Liver (tissue), 9 donors: ENCODE data around the gene RPS6KA1. TPM values are rescaled to one million over a fixed set of nuclear protein-coding genes. Genes with fewer than 3 reads are reported as not detected.
"Not testable (repeated sequence)": the region's sequence is repeated elsewhere in the genome, so short reads cannot be mapped to it uniquely, and the experiment has no call there.

Source experiments
- DNase-seq: peaks from one replicate; pipeline ENCODE4 v3.0.0-alpha.2; 2017; ENCODE audit warnings: low spot score
- H3K27ac ChIP-seq, 2 donors: one replicate each; pipeline ENCODE4 v1.7.0; 2013; ENCODE audit warnings: inconsistent platforms in 2 of 2, low read length in 2 of 2, control low read depth in 1 of 2, low read depth in 1 of 2, mild to moderate bottlenecking in 1 of 2
- H3K27me3 ChIP-seq, 4 donors: one replicate each; pipeline versions ENCODE4 v1.6.1 to v1.7.0; 2013; ENCODE audit warnings: low read length in 3 of 4, inconsistent platforms in 1 of 4, mild to moderate bottlenecking in 1 of 4, moderate library complexity in 1 of 4; ENCODE audit not compliant: control insufficient read depth in 4 of 4, insufficient read depth in 4 of 4
- H3K36me3 ChIP-seq, 4 donors: one replicate each; pipeline versions ENCODE4 v1.6.1 to v1.7.0; 2013; ENCODE audit warnings: low read length in 3 of 4, mild to moderate bottlenecking in 3 of 4, low read depth in 1 of 4, moderate library complexity in 1 of 4; ENCODE audit not compliant: control insufficient read depth in 4 of 4, insufficient read depth in 3 of 4
- H3K4me1 ChIP-seq, 4 donors: one replicate each; pipeline versions ENCODE4 v1.6.1 to v1.7.0; 2013; ENCODE audit warnings: low read length in 3 of 4, mild to moderate bottlenecking in 3 of 4, moderate library complexity in 1 of 4; ENCODE audit not compliant: control insufficient read depth in 4 of 4, insufficient read depth in 4 of 4
- H3K4me3 ChIP-seq, 3 donors: one replicate each; pipeline versions ENCODE4 v1.6.1 to v1.7.0; 2013; ENCODE audit warnings: low read length in 3 of 3, control low read depth in 1 of 3, low read depth in 1 of 3, mild to moderate bottlenecking in 1 of 3
- H3K9ac ChIP-seq, 2 donors: one replicate each; pipeline ENCODE4 v1.7.0; 2013; ENCODE audit warnings: low read length in 2 of 2, mild to moderate bottlenecking in 2 of 2, moderate library complexity in 2 of 2, control low read depth in 1 of 2, low read depth in 1 of 2
- H3K9me3 ChIP-seq, 4 donors: one replicate each; pipeline versions ENCODE4 v1.6.1 to v1.7.0; 2013; ENCODE audit warnings: low read length in 3 of 4; ENCODE audit not compliant: control insufficient read depth in 4 of 4
- ATF3 ChIP-seq: IDR thresholded peaks from 2 replicates; pipeline ENCODE4 v1.6.1; 2016; ENCODE audit warnings: antibody characterized with exemption
- CTCF ChIP-seq: fragments of 150-350 bp; IDR thresholded peaks from 2 replicates; pipeline ENCODE4 v1.5.1; 2017; ENCODE audit warnings: improper control_type of control experiment, low read depth, low read length; ENCODE audit not compliant: missing input control
- EGR1 ChIP-seq, 2 donors: IDR thresholded peaks; 2 replicates each; pipeline ENCODE4 v1.6.1; 2016 to 2018; ENCODE audit warnings: antibody characterized with exemption in 2 of 2, low read depth in 2 of 2
- FOXA2 ChIP-seq: IDR thresholded peaks from 2 replicates; pipeline ENCODE4 v1.6.1; 2016; ENCODE audit warnings: antibody characterized with exemption
- GABPA ChIP-seq, 2 donors: IDR thresholded peaks in 1 of 2; conservative IDR thresholded peaks in 1 of 2; 2 replicates each; pipeline ENCODE4 v1.6.1; 2016; ENCODE audit warnings: antibody characterized with exemption in 2 of 2, mild to moderate bottlenecking in 1 of 2, moderate library complexity in 1 of 2
- JUND ChIP-seq, 2 donors: IDR thresholded peaks; 2 replicates each; pipeline ENCODE4 v1.6.1; 2016; ENCODE audit warnings: antibody characterized with exemption in 2 of 2
- MAX ChIP-seq: IDR thresholded peaks from 2 replicates; pipeline ENCODE4 v1.6.1; 2016; ENCODE audit warnings: antibody characterized with exemption
- NR2F2 ChIP-seq: IDR thresholded peaks from 2 replicates; pipeline ENCODE4 v1.6.1; 2016; ENCODE audit warnings: antibody characterized with exemption
- RAD21 ChIP-seq, 2 donors: IDR thresholded peaks; 2 replicates each; pipeline ENCODE4 v1.6.1; 2016; ENCODE audit warnings: antibody characterized with exemption in 2 of 2, mild to moderate bottlenecking in 2 of 2
- REST ChIP-seq: IDR thresholded peaks from 2 replicates; pipeline ENCODE4 v1.6.1; 2016; ENCODE audit warnings: antibody characterized with exemption, mild to moderate bottlenecking
- RXRA ChIP-seq, 2 donors: IDR thresholded peaks; 2 replicates each; pipeline ENCODE4 v1.6.1; 2017 to 2018; ENCODE audit warnings: antibody characterized with exemption in 2 of 2, mild to moderate bottlenecking in 1 of 2
- SP1 ChIP-seq: IDR thresholded peaks from 2 replicates; pipeline ENCODE4 v1.6.1; 2018; ENCODE audit warnings: antibody characterized with exemption, mild to moderate bottlenecking
- TAF1 ChIP-seq: conservative IDR thresholded peaks from 2 replicates; pipeline ENCODE4 v1.6.1; 2016; ENCODE audit warnings: antibody characterized with exemption, mild to moderate bottlenecking
- YY1 ChIP-seq: IDR thresholded peaks from 2 replicates; pipeline ENCODE4 v1.6.1; 2016; ENCODE audit warnings: antibody characterized with exemption, mild to moderate bottlenecking
- WGBS: extraction: QIAGEN DNeasy Blood & Tissue Kit; methylation state at CpG from one replicate; pipeline ENCODE4 v1.1.7; 2013; 5-methylcytosine and 5-hydroxymethylcytosine counted together
- polyA plus RNA-seq, 2 donors: library from polyadenylated mRNA; stranded (reverse) in 1 of 2; unstranded in 1 of 2; fragments of 200-250 nt in 1 of 2; fragments of >200 nt in 1 of 2; fragmentation: Nextera tagmentation in 1 of 2; extraction: Ambion mirVana in 1 of 2; gene quantifications; one replicate each; pipeline versions ENCODE4 v1.2.1 to v1.2.3, GENCODE V29; 2013 to 2015
- total RNA-seq, 2 donors: library from RNA; depleted of rRNA; stranded (reverse); fragments of >200 nt; gene quantifications; one replicate each; pipeline ENCODE4 v1.2.3, GENCODE V29; 2014
- donor health status: healthy.
- donor health status: healthy.
- donor health status: healthy.
- donor health status: healthy.
- donor health status: healthy.

Gene RPS6KA1
- total and polyA plus RNA-seq, 4 donors, result 4.0 to 26.8 (median 7.4) TPM

- WGBS, result 93% methylated on average over 7 of the region's 7 CpGs
- no peak for DNase-seq
- Histone ChIP-seq H3K27ac (no peak overlapping the region), H3K4me3 (no peak overlapping the region), H3K4me1 (peaks cover 2 to 17% (median 8%) of the 10 kb centered on the region in 4 donors), H3K9ac (no peak overlapping the region), H3K36me3 (no peaks in the 10 kb centered on the region), H3K9me3 (no peaks in the 10 kb centered on the region), H3K27me3 (no peaks in the 10 kb centered on the region)
- TF ChIP-seq SP1 (no peak), FOXA2 (no peak), NR2F2 (no peak), RXRA (IDR thresholded peaks at IDR 0.05) (no peak), ATF3 (no peak), MAX (no peak), CTCF (no peak), EGR1 (IDR thresholded peaks at IDR 0.05; ENCODE audit: low read depth in 2 of 2) (no peak), YY1 (no peak), REST (no peak), RAD21 (IDR thresholded peaks at IDR 0.05) (no peak), GABPA (IDR thresholded peaks at IDR 0.05 in 1 of 2, conservative IDR thresholded peaks at IDR 0.05 in 1 of 2) (no peak), TAF1 (no peak), JUND (IDR thresholded peaks at IDR 0.05) (no peak)
Observed at GRCh38 chr1:26498894-26499293, 30.7 kb upstream of the RPS6KA1 start.

- Histone ChIP-seq H3K9ac (peak overlapping the region; percentile 48 to 66), H3K27ac (peak overlapping the region; percentile 73 to 90), H3K4me1 (peaks cover 2 to 17% (median 8%) of the 10 kb centered on the region in 4 donors), H3K4me3 (peak overlapping the region; percentile 67 to 85 (median 85)), H3K27me3 (no peaks in the 10 kb centered on the region), H3K36me3 (no peaks in the 10 kb centered on the region), H3K9me3 (no peaks in the 10 kb centered on the region)
- under 1% methylated on average over 74 of the region's 74 CpGs for WGBS
- DNase-seq, result peak; percentile 97
- no peak for TF ChIP-seq CTCF
- TF ChIP-seq REST, result peak; percentile 11
- TF ChIP-seq MAX, result peak; percentile 17
Observed at GRCh38 chr1:26500488-26501175, 28.9 kb upstream of the RPS6KA1 start.

GRCh38 chr1:26510711-26511110 lies 18.9 kb upstream of the RPS6KA1 start:
- H3K4me3 ChIP-seq, H3K36me3 ChIP-seq, H3K9me3 ChIP-seq, H3K4me1 ChIP-seq, H3K27me3 ChIP-seq, H3K9ac ChIP-seq, DNase-seq, H3K27ac ChIP-seq: not testable (repeated sequence)
- 87% methylated on average over 2 of the region's 2 CpGs for WGBS
